ENCODE data around the gene CNN3. TPM values are rescaled to one million over a fixed set of nuclear protein-coding genes. Genes with fewer than 3 reads are reported as not detected.

The CNN3 gene
- total RNA-seq, 1 donor from 2014 or later = 596 TPM

- Mint-ChIP-seq H3K27me3 (ENCODE audit: unreplicated experiment) (peaks cover 2% of the 10 kb centered on the region), H3K27ac (ENCODE audit: unreplicated experiment) (no peak overlapping the region), H3K36me3 (ENCODE audit: low read depth, unreplicated experiment) (peaks cover 47% of the 10 kb centered on the region), H3K4me1 (ENCODE audit: unreplicated experiment) (peaks cover 3% of the 10 kb centered on the region), H3K9me3 (ENCODE audit: unreplicated experiment) (no peaks in the 10 kb centered on the region), H3K4me3 (ENCODE audit: unreplicated experiment) (no peak overlapping the region)
- TF ChIP-seq, protein P1, sequence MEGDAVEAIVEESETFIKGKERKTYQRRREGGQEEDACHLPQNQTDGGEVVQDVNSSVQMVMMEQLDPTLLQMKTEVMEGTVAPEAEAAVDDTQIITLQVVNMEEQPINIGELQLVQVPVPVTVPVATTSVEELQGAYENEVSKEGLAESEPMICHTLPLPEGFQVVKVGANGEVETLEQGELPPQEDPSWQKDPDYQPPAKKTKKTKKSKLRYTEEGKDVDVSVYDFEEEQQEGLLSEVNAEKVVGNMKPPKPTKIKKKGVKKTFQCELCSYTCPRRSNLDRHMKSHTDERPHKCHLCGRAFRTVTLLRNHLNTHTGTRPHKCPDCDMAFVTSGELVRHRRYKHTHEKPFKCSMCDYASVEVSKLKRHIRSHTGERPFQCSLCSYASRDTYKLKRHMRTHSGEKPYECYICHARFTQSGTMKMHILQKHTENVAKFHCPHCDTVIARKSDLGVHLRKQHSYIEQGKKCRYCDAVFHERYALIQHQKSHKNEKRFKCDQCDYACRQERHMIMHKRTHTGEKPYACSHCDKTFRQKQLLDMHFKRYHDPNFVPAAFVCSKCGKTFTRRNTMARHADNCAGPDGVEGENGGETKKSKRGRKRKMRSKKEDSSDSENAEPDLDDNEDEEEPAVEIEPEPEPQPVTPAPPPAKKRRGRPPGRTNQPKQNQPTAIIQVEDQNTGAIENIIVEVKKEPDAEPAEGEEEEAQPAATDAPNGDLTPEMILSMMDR (IDR thresholded peaks at IDR 0.05; ENCODE audit: unreplicated experiment) = no peak
- no peak for DNase-seq (ENCODE audit: low spot score)
Observed at GRCh38 chr1:94899756-94900155, 27.2 kb downstream of the CNN3 start.

DNA sequence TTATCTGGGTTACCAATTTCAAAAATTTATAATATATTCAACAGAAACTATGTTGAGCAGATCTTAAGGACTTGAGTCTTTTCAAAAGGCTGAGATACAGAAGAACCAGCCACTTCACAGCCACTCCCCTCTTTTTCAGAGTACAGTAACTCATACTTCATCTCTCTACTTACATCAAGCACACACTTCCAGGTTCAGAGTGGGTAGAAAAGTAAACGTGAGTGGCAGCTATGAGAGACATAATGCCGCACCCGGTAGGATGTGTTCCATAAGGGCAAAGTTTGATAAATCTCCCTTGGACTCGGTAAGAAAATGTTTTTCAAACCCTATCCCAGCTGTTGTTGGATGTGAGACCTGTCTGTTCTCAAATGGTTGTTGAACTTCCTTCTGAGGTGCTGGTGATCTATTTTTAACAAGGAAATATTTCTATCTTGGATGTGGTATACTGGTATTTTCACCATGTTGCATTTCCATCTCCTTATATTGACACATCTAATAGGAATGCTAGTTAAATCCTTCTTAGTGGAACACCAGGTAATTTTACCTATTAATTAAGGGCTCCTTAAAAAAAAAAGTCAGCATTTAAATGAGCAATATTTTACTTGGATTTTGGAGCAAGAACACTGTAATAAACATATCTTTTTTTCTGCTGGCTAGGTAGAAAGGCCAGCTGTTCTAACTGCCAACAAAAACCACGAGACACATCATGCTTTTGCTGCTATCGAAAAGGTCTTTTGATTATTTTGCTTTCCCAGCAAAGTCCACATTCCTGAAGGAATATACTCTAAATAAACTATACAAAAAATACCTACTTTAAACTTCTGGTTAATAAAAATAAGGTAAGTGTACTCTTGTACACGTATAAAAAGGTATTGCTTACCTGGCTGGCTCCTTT lies 28.2 kb downstream of the CNN3 start:
- no peak overlapping the region for H3K27ac Mint-ChIP-seq (ENCODE audit: unreplicated experiment)
- H3K4me1 Mint-ChIP-seq (ENCODE audit: unreplicated experiment) = no peaks in the 10 kb centered on the region
- H3K36me3 Mint-ChIP-seq (ENCODE audit: low read depth, unreplicated experiment) = peaks cover 50% of the 10 kb centered on the region

DNA sequence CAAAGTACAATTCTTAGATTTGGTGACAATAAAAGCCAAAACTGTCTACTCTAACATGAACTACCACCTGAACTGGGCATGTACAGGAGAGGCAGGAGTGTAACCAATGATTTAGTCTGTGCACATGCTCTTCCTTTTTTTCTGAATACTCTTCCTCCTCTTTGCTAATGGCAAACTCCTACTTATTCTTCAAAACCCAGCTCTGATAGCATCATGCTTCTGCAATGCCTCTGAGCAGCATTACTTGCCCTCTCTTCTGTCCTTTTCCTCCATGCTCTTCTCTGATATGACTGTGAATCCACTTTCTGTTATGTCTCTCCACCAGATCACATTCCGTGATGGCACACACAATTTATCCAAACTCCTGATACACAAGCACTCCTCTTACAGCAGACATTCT lies 31.4 kb downstream of the CNN3 start:
- Mint-ChIP-seq H3K9me3 (ENCODE audit: unreplicated experiment) (no peaks in the 10 kb centered on the region), H3K4me3 (ENCODE audit: unreplicated experiment) (peak overlapping the region; percentile 44), H3K36me3 (ENCODE audit: low read depth, unreplicated experiment) (peaks cover 29% of the 10 kb centered on the region), H3K4me1 (ENCODE audit: unreplicated experiment) (no peaks in the 10 kb centered on the region), H3K27me3 (ENCODE audit: unreplicated experiment) (peaks cover 1% of the 10 kb centered on the region), H3K27ac (ENCODE audit: unreplicated experiment) (peak overlapping the region; percentile 4)
- no peak for DNase-seq (ENCODE audit: low spot score)
- TF ChIP-seq, protein P1 (IDR thresholded peaks at IDR 0.05; ENCODE audit: unreplicated experiment) = no peak

More for the DNA sequence above, 28.2 kb downstream of the CNN3 start:
- Mint-ChIP-seq H3K27me3 (ENCODE audit: unreplicated experiment) (peaks cover 2% of the 10 kb centered on the region), H3K4me3 (ENCODE audit: unreplicated experiment) (no peak overlapping the region), H3K9me3 (ENCODE audit: unreplicated experiment) (no peaks in the 10 kb centered on the region)
- no peak for DNase-seq (ENCODE audit: low spot score)
- TF ChIP-seq, protein P1 (IDR thresholded peaks at IDR 0.05; ENCODE audit: unreplicated experiment) = no peak

DNA sequence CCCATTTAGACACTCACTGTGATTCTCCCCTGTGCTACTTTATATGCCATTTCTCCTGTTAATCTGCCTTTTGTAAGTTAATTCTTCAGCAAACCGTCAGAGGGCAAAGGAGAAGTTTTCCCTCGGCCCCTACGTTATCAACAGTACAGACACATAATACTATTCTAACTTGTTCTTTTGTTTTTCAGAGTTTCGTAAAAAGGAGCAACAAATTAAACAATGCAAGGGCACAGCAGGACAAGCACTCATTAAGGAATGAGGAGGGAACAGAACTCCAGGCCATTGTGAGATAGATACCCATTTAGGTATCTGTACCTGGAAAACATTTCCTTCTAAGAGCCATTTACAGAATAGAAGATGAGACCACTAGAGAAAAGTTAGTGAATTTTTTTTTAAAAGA lies 32.3 kb downstream of the CNN3 start:
- Mint-ChIP-seq H3K27ac (ENCODE audit: unreplicated experiment) (peak overlapping the region; percentile 16), H3K9me3 (ENCODE audit: unreplicated experiment) (no peaks in the 10 kb centered on the region), H3K4me3 (ENCODE audit: unreplicated experiment) (no peak overlapping the region), H3K27me3 (ENCODE audit: unreplicated experiment) (peaks cover 2% of the 10 kb centered on the region), H3K4me1 (ENCODE audit: unreplicated experiment) (peaks cover 3% of the 10 kb centered on the region), H3K36me3 (ENCODE audit: low read depth, unreplicated experiment) (peaks cover 27% of the 10 kb centered on the region)
- TF ChIP-seq, protein P1 (IDR thresholded peaks at IDR 0.05; ENCODE audit: unreplicated experiment) = no peak
- no peak for DNase-seq (ENCODE audit: low spot score)

DNA sequence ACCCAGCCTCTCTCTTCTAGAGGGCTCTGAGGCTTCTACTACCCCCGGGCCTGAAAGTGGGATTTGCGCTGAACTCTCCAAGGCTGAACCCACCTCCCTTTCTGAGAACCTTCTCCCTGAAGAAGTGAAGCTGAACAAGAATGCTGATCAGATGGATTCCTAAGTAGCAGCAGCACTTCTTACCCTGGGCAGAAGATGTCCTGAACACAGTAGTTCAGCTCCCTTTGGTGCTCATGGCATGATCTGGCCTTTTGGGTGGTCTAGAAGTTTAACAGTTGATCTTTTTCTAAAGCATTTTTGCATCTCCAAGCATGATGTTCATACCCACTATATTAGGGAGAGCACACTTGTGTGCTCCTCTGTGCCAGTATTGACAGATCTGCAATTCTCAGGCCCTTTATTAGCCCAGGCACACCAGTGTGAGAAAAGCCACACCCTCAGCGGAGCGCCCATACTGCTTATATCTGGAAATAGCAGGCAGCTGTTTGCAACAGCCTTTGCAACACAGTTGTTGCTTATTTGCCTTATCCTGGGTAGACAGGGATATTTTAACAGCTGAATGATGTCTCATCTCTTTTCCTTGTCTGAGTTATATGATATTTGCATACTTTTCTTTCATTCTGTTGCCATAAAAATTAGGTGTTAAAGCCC lies 34.2 kb downstream of the CNN3 start:
- peaks cover 21% of the 10 kb centered on the region for H3K36me3 Mint-ChIP-seq (ENCODE audit: low read depth, unreplicated experiment)
- peaks cover 2% of the 10 kb centered on the region for H3K27me3 Mint-ChIP-seq (ENCODE audit: unreplicated experiment)
- TF ChIP-seq, protein P1 (IDR thresholded peaks at IDR 0.05; ENCODE audit: unreplicated experiment) = no peak
- no peak overlapping the region for H3K4me3 Mint-ChIP-seq (ENCODE audit: unreplicated experiment)
- H3K9me3 Mint-ChIP-seq (ENCODE audit: unreplicated experiment) = no peaks in the 10 kb centered on the region
- peaks cover 3% of the 10 kb centered on the region for H3K4me1 Mint-ChIP-seq (ENCODE audit: unreplicated experiment)
- DNase-seq (ENCODE audit: low spot score) = no peak
- H3K27ac Mint-ChIP-seq (ENCODE audit: unreplicated experiment) = no peak overlapping the region

Data from endothelial cell (in vitro differentiated cells).